K562 (cell line): ENCODE measurements around the gene FOXJ1. TPM values are rescaled to one million over a fixed set of nuclear protein-coding genes. Genes with fewer than 3 reads are reported as not detected.

ENCODE experiments used
- ARID1B ChIP-seq: fragments of 450-650 bp; IDR thresholded peaks from 2 replicates; pipeline ENCODE4 v1.6.1; 2016; ENCODE audit warnings: antibody characterized with exemption, mild to moderate bottlenecking, inconsistent platforms
- BACH1 ChIP-seq: fragments of 200-800 bp; sonication (Bioruptor generic); IDR thresholded peaks from 2 replicates; pipeline ENCODE4 v1.6.1; 2016; ENCODE audit warnings: missing genetic modification characterization, missing compliant biosample characterization
- CEBPB ChIP-seq: fragments of 450-650 bp; IDR thresholded peaks from 2 replicates; pipeline ENCODE4 v1.6.1; 2016; ENCODE audit warnings: missing genetic modification characterization, missing compliant biosample characterization
- DEAF1 ChIP-seq: fragments of 450-650 bp; formaldehyde crosslinking; IDR thresholded peaks from 2 replicates; pipeline ENCODE4 v1.4.0; 2020; ENCODE audit warnings: mild to moderate bottlenecking, moderate library complexity
- HDAC1 ChIP-seq, 2 experiments: fragments of 450-650 bp; IDR thresholded peaks; 2 replicates each; pipeline ENCODE4 v1.6.1; 2016 to 2017; ENCODE audit warnings: inconsistent platforms in 1 of 2, mild to moderate bottlenecking in 1 of 2, moderate library complexity in 1 of 2
- MEF2D ChIP-seq: conservative IDR thresholded peaks from 2 replicates; pipeline ENCODE4 v1.6.1; 2016; ENCODE audit warnings: low read depth, missing genetic modification characterization, missing compliant biosample characterization
- MTF1 ChIP-seq: fragments of 250-450 bp; sonication (Bioruptor Pico); IDR thresholded peaks from 2 replicates; pipeline ENCODE4 v1.9.0; 2021; ENCODE audit warnings: moderate library complexity, mild to moderate bottlenecking, inconsistent platforms, borderline replicate concordance
- RCOR1 ChIP-seq, 2 experiments: IDR thresholded peaks; 2 replicates each; pipeline ENCODE4 v1.6.1; 2012; ENCODE audit warnings: low read depth in 2 of 2, low read length in 2 of 2, borderline replicate concordance in 1 of 2, improper control_type of control experiment in 1 of 2
- RREB1 ChIP-seq: fragments of 250-450 bp; sonication (Bioruptor Pico); IDR thresholded peaks from 2 replicates; pipeline ENCODE4 v1.4.0; 2020
- SOX6 ChIP-seq: fragments of 450-650 bp; IDR thresholded peaks from 2 replicates; pipeline ENCODE4 v1.6.1; 2014; ENCODE audit warnings: mild to moderate bottlenecking
- TFE3 ChIP-seq: fragments of 450-650 bp; formaldehyde crosslinking; IDR thresholded peaks from 2 replicates; pipeline ENCODE4 v1.4.0; 2020; ENCODE audit warnings: mild to moderate bottlenecking, mixed read lengths
- ZEB2 ChIP-seq: fragments of 450-650 bp; IDR thresholded peaks from 2 replicates; pipeline ENCODE4 v1.6.1; 2016
- polyA plus RNA-seq, 8 experiments: library from polyadenylated mRNA; depleted of rRNA in 4 of 8; stranded (reverse) in 5 of 8; unstranded in 3 of 8; fragments of >200 nt; fragmentation: Nextera tagmentation in 2 of 8; fragmentation: Illumina TruSeq in 1 of 8; extraction: Ambion mirVana in 2 of 8; extraction: Trizol in 1 of 8; gene quantifications; 2 replicates each; pipeline versions ENCODE4 v1.2.1 to v1.2.3, GENCODE V29; 2011 to 2014; ENCODE audit warnings: inconsistent platforms in 1 of 8, missing spikeins in 1 of 8
- total RNA-seq, 7 experiments: library from RNA; depleted of rRNA in 6 of 7; stranded (reverse); fragments of >200 nt in 6 of 7; fragmentation: Illumina TruSeq in 2 of 7; extraction: Trizol in 2 of 7; gene quantifications; 2 replicates each; pipeline versions ENCODE4 v1.2.1 to v1.2.3, GENCODE V29; 2011 to 2021; ENCODE audit warnings: low replicate concordance in 1 of 7
- TF ChIP-seq, protein P1 (sequence below), 2 experiments: fragments of 450-650 bp in 1 of 2; sonication (generic) in 1 of 2; formaldehyde crosslinking in 1 of 2; IDR thresholded peaks in 1 of 2; conservative IDR thresholded peaks in 1 of 2; 2 replicates each; pipeline versions ENCODE4 v1.6.1 to v1.8.1; 2016 to 2023; ENCODE audit warnings: mild to moderate bottlenecking in 2 of 2, moderate library complexity in 2 of 2, inconsistent platforms in 1 of 2, missing genetic modification reagents in 1 of 2
- TF ChIP-seq, protein P2 (sequence below): sonication (generic); formaldehyde crosslinking; IDR thresholded peaks from 2 replicates; pipeline ENCODE4 v1.8.0; 2022; ENCODE audit warnings: mild to moderate bottlenecking, missing genetic modification reagents

FOXJ1 gene
- total and polyA plus RNA-seq, 9 of the 15 experiments (the other 6 are each of a cell fraction or from before 2014, with no cell fraction given), result 0.07 TPM; not detected in 8

GRCh38 chr17:76188213-76189016, 47.4 kb upstream of the FOXJ1 start (continued):
- TF ChIP-seq RREB1 (CRISPR knock-in tag), result no peak
- peak; percentile 88 for TF ChIP-seq TFE3 (CRISPR knock-in tag)
- TF ChIP-seq MEF2D (tag), result peak; percentile 66; the same call in 1 of the 2 replicates
- no peak for TF ChIP-seq SOX6
- TF ChIP-seq DEAF1, result no peak
- peak in 1 of 2 experiments; percentile 50; a peak in 2 of 4 replicates for TF ChIP-seq HDAC1 (IDR thresholded peaks at IDR 0.05)
- peak; percentile 23; the same call in 1 of the 2 replicates for TF ChIP-seq ARID1B
- TF ChIP-seq BACH1 (tag), result no peak
- 0 out of 2 replicates have a peak, but pooled peaks have one; percentile 65 for TF ChIP-seq ZEB2
- TF ChIP-seq, protein P1, sequence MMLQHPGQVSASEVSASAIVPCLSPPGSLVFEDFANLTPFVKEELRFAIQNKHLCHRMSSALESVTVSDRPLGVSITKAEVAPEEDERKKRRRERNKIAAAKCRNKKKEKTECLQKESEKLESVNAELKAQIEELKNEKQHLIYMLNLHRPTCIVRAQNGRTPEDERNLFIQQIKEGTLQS (IDR thresholded peaks at IDR 0.05), result peak; percentile 71
- TF ChIP-seq, protein P1 (CRISPR knock-in tag; conservative IDR thresholded peaks at IDR 0.05), result no peak
- peak in 1 of 2 experiments; percentile 74; a peak in 1 of 4 replicates for TF ChIP-seq RCOR1 (IDR thresholded peaks at IDR 0.05; ENCODE audit: borderline replicate concordance in 1 of 2, low read depth in 2 of 2, low read length in 2 of 2)
- no peak for TF ChIP-seq MTF1 (CRISPR knock-in tag)
- TF ChIP-seq, protein P2, sequence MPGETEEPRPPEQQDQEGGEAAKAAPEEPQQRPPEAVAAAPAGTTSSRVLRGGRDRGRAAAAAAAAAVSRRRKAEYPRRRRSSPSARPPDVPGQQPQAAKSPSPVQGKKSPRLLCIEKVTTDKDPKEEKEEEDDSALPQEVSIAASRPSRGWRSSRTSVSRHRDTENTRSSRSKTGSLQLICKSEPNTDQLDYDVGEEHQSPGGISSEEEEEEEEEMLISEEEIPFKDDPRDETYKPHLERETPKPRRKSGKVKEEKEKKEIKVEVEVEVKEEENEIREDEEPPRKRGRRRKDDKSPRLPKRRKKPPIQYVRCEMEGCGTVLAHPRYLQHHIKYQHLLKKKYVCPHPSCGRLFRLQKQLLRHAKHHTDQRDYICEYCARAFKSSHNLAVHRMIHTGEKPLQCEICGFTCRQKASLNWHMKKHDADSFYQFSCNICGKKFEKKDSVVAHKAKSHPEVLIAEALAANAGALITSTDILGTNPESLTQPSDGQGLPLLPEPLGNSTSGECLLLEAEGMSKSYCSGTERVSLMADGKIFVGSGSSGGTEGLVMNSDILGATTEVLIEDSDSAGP (CRISPR knock-in tag), result no peak
- TF ChIP-seq CEBPB (tag), result peak; percentile 77
